HCT116 (cell line): ENCODE measurements around the gene GRK5. TPM values are rescaled to one million over a fixed set of nuclear protein-coding genes. Genes with fewer than 3 reads are reported as not detected.

ENCODE experiments used
- ATAC-seq: fragments of 200-7000 bp; cut with Tn5 transposase; 2 replicates; pipeline ENCODE4 v1.9.1; 2020; ENCODE audit warnings: mild to moderate bottlenecking, moderate library complexity
- BruUV-seq: library from RNA; stranded (reverse); fragments of 400-500 nt; replicated peaks from 2 replicates; lab custom pipeline; 2021; lab: Mats Ljungman, UMichigan
- CTCF ChIA-PET: fragments of 300-600 bp; sonication (Branson Sonifier 250); formaldehyde crosslinking; loops from one replicate; lab custom pipeline; 2021; ENCODE audit warnings: antibody characterized with exemption; lab: Charles Lee
- POLR2A ChIA-PET: fragments of 300-600, 350-600 bp; sonication (Branson Sonifier 250); formaldehyde crosslinking; loops from one replicate; lab custom pipeline; 2021; ENCODE audit warnings: antibody characterized with exemption; lab: Charles Lee
- RAD21 ChIA-PET, 2 experiments: fragments of 300-600 bp; sonication (Branson Sonifier 250); formaldehyde crosslinking; loops; one replicate each; lab custom pipeline; 2023; ENCODE audit warnings: low total read pairs in 2 of 2; ENCODE audit not compliant: uncharacterized antibody in 2 of 2, unreplicated experiment in 2 of 2, low non-redundant PET in 1 of 2; lab: Charles Lee
- DNase-seq: peaks from one replicate; pipeline ENCODE4 v3.0.0-alpha.2; 2010; ENCODE audit warnings: low read depth, low spot score
- H2AFZ ChIP-seq: fragments of 200-600 bp; shearing (Covaris generic), sonication (generic); 2 replicates; pipeline ENCODE4 v1.6.1; 2017; ENCODE audit warnings: low read depth, mixed run types, mixed read lengths, antibody characterized with exemption, low read length; ENCODE audit not compliant: poor library complexity, severe bottlenecking
- H3K27ac ChIP-seq: 2 replicates; pipeline ENCODE4 v1.5.1; 2012; ENCODE audit warnings: low read depth, low read length
- H3K27me3 ChIP-seq: fragments of 200-600 bp; sonication (generic); 2 replicates; pipeline ENCODE4 v1.6.1; 2016; ENCODE audit warnings: mixed run types, low read length, mixed read lengths; ENCODE audit not compliant: insufficient read depth
- H3K36me3 ChIP-seq, 2 experiments: fragments of 200-500 bp in 1 of 2; fragments of 200-600 bp in 1 of 2; sonication (Bioruptor generic) in 1 of 2; sonication (generic) in 1 of 2; 2 replicates each; pipeline versions ENCODE4 v1.5.1 to v1.6.1; 2014 to 2016; ENCODE audit warnings: low read length in 2 of 2, inconsistent platforms in 1 of 2, mixed read lengths in 1 of 2, mixed run types in 1 of 2; ENCODE audit not compliant: insufficient read depth in 2 of 2, control insufficient read depth in 1 of 2
- H3K4me1 ChIP-seq, 2 experiments: fragments of 200-600 bp in 1 of 2; sonication (generic) in 1 of 2; 2 replicates each; pipeline versions ENCODE4 v1.5.1 to v1.6.1; 2012 to 2017; ENCODE audit warnings: low read length in 2 of 2, inconsistent platforms in 1 of 2, mild to moderate bottlenecking in 1 of 2, mixed read lengths in 1 of 2, mixed run types in 1 of 2, moderate library complexity in 1 of 2; ENCODE audit not compliant: insufficient read depth in 2 of 2, control insufficient read depth in 1 of 2
- H3K4me2 ChIP-seq: fragments of 200-600 bp; sonication (generic); 2 replicates; pipeline ENCODE4 v1.6.1; 2017; ENCODE audit warnings: mixed run types, low read length, mixed read lengths
- H3K4me3 ChIP-seq, 2 experiments: fragments of 200-600 bp in 1 of 2; sonication (generic) in 1 of 2; replicated peaks in 1 of 2; 2 replicates each; pipeline ENCODE4 v1.5.1; 2011 to 2016; ENCODE audit warnings: low read length in 2 of 2, control low read depth in 1 of 2, low read depth in 1 of 2, mild to moderate bottlenecking in 1 of 2, mixed read lengths in 1 of 2, mixed run types in 1 of 2
- H3K79me2 ChIP-seq: fragments of 200-600 bp; sonication (generic); 2 replicates; pipeline ENCODE4 v1.6.1; 2017; ENCODE audit warnings: mild to moderate bottlenecking, mixed run types, low read length, moderate library complexity, mixed read lengths; ENCODE audit not compliant: insufficient read depth
- H3K9ac ChIP-seq: fragments of 200-600 bp; sonication (generic); 2 replicates; pipeline ENCODE4 v1.6.1; 2016; ENCODE audit warnings: low read length, mixed read lengths
- H3K9me2 ChIP-seq: fragments of 200-600 bp; sonication (generic), shearing (Covaris generic); 2 replicates; pipeline ENCODE4 v1.6.1; 2017; ENCODE audit warnings: mixed run types, mild to moderate bottlenecking, moderate library complexity; ENCODE audit not compliant: insufficient read depth
- H3K9me3 ChIP-seq, 2 experiments: fragments of 200-500 bp in 1 of 2; fragments of 200-600 bp in 1 of 2; sonication (Bioruptor generic) in 1 of 2; sonication (generic) in 1 of 2; 2 replicates each; pipeline ENCODE4 v1.6.1; 2014 to 2017; ENCODE audit warnings: low read length in 2 of 2, mixed read lengths in 2 of 2, inconsistent platforms in 1 of 2, low read depth in 1 of 2, mild to moderate bottlenecking in 1 of 2, mixed run types in 1 of 2, moderate library complexity in 1 of 2; ENCODE audit not compliant: control insufficient read depth in 1 of 2, insufficient read depth in 1 of 2
- H4K20me1 ChIP-seq: fragments of 200-600 bp; sonication (generic), shearing (Covaris generic); 2 replicates; pipeline ENCODE4 v1.6.1; 2017; ENCODE audit warnings: mixed run types, mild to moderate bottlenecking, moderate library complexity; ENCODE audit not compliant: insufficient read depth
- CEBPB ChIP-seq: IDR thresholded peaks from 2 replicates; pipeline ENCODE4 v1.6.1; 2012; ENCODE audit warnings: low read depth
- EGR1 ChIP-seq: IDR thresholded peaks from 2 replicates; pipeline ENCODE4 v1.6.1; 2012; ENCODE audit warnings: low read depth
- ELF1 ChIP-seq: IDR thresholded peaks from 2 replicates; pipeline ENCODE4 v1.6.1; 2012; ENCODE audit warnings: low read depth, borderline replicate concordance
- FOSL1 ChIP-seq: IDR thresholded peaks from 2 replicates; pipeline ENCODE4 v1.6.1; 2012; ENCODE audit warnings: low read depth
- POLR2A ChIP-seq: IDR thresholded peaks from 2 replicates; pipeline ENCODE4 v1.7.0; 2011; ENCODE audit warnings: borderline replicate concordance; ENCODE audit not compliant: insufficient read depth, insufficient read length; ENCODE audit errors: extremely low read depth
- SIN3A ChIP-seq: IDR thresholded peaks from 2 replicates; pipeline ENCODE4 v1.6.1; 2012; ENCODE audit warnings: low read depth
- SRF ChIP-seq: IDR thresholded peaks from 2 replicates; pipeline ENCODE4 v1.6.1; 2012; ENCODE audit warnings: low read depth
- YY1 ChIP-seq: IDR thresholded peaks from 2 replicates; pipeline ENCODE4 v1.6.1; 2011; ENCODE audit warnings: low read length, low read depth, moderate library complexity, mild to moderate bottlenecking; ENCODE audit not compliant: insufficient replicate concordance; ENCODE audit errors: extremely low read depth
- ZNF274 ChIP-seq: fragments of 200-500 bp; sonication (Bioruptor generic); IDR thresholded peaks from 2 replicates; pipeline ENCODE4 v1.6.1; 2014; ENCODE audit warnings: mild to moderate bottlenecking, low read depth, low read length, inconsistent platforms
- intact Hi-C: fragments of 100-400 bp; cut with micrococcal nuclease; formaldehyde crosslinking; loops from 2 replicates; pipeline ENCODE4 v1.10.0; 2022
- total RNA-seq: library from RNA; stranded (reverse); gene quantifications from one replicate; pipeline ENCODE4 v1.2.1, GENCODE V29; 2021; ENCODE audit not compliant: unreplicated experiment
- TF ChIP-seq, protein P1 (sequence below): IDR thresholded peaks from 2 replicates; pipeline ENCODE4 v1.6.1; 2012; ENCODE audit warnings: low read depth

Gene GRK5
- total RNA-seq, 1 experiment from 2014 or later: 7.3 TPM

DNA sequence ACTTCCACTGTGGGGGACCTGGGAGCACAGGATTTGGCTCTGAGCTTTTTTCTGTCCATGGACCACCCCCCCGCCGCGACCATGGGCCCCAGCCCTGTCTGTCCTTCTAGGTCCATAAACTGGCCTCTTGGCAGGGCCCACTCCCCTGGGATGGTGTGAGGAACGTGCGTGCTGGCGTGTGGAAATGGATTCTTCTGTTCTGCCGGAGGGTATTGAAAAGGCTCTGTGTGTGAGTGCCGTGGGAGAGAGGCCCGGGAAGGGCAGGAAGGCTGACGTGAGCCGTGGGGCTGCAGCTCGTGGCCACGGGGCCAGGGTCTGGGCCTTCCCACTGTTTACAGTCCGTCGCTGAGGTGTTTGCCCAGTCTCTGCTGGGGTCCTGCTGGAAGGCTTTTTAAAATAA lies 123.7 kb downstream of the GRK5 start (continued):
- TF ChIP-seq, protein P1, sequence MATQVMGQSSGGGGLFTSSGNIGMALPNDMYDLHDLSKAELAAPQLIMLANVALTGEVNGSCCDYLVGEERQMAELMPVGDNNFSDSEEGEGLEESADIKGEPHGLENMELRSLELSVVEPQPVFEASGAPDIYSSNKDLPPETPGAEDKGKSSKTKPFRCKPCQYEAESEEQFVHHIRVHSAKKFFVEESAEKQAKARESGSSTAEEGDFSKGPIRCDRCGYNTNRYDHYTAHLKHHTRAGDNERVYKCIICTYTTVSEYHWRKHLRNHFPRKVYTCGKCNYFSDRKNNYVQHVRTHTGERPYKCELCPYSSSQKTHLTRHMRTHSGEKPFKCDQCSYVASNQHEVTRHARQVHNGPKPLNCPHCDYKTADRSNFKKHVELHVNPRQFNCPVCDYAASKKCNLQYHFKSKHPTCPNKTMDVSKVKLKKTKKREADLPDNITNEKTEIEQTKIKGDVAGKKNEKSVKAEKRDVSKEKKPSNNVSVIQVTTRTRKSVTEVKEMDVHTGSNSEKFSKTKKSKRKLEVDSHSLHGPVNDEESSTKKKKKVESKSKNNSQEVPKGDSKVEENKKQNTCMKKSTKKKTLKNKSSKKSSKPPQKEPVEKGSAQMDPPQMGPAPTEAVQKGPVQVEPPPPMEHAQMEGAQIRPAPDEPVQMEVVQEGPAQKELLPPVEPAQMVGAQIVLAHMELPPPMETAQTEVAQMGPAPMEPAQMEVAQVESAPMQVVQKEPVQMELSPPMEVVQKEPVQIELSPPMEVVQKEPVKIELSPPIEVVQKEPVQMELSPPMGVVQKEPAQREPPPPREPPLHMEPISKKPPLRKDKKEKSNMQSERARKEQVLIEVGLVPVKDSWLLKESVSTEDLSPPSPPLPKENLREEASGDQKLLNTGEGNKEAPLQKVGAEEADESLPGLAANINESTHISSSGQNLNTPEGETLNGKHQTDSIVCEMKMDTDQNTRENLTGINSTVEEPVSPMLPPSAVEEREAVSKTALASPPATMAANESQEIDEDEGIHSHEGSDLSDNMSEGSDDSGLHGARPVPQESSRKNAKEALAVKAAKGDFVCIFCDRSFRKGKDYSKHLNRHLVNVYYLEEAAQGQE: no peak
- TF ChIP-seq SRF: no peak
- no peak for TF ChIP-seq SIN3A
- no peak for TF ChIP-seq YY1
- no peak for TF ChIP-seq ZNF274
- TF ChIP-seq FOSL1: no peak
- no peak for TF ChIP-seq CEBPB

DNA sequence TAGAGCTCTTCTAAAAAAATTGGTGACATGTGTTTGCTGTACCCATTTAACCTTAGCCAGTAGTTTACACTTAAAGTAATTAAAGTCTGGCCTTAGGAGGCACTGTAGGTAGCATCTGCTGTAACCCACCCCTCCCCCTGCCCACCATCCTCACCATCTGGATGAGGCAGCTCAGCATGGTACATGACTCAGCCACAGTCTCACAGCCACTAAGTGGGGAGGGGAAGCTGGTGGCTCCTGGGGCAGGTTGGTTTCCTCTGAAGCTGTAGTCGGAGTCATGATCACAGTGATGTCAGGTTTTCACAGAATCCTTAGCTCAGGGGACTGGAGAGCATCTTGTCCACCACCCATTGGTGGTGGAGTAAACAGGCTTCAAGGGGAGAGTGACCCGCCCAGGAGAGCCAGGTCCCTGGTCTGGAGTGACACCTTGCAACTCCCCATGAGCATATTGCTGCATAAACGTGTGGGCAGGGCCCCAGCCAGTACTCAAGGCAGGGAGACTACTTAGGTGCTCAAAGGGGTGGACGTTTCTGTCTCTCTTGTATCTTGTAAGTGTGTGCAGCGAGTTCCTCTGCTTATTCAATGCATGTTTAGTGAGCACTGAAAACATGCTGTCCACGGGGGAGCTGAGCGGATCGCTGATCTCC lies 125.9 kb downstream of the GRK5 start:
- ChIA-PET RAD21 (no interaction called here), CTCF (interaction anchor here (1.6 kb wide), 1 partner anchor 14 kb away, joined by 6 read pairs; no protein-coding TSS in a partner anchor)

More for the DNA sequence above, 125.9 kb downstream of the GRK5 start:
- H3K4me2 ChIP-seq: peak overlapping the region; percentile 26; the same call in 1 of the 2 replicates
- no peaks in the 10 kb centered on the region for H3K79me2 ChIP-seq
- H3K9ac ChIP-seq: no peak overlapping the region
- no TSS peak for BruUV-seq
- H3K27ac ChIP-seq: no peak overlapping the region
- intact Hi-C loops: no loop called here
- H3K4me3 ChIP-seq: no peak overlapping the region
- ATAC-seq: peak; percentile 48; the same call in 1 of the 2 replicates
- H3K9me2 ChIP-seq: no peaks in the 10 kb centered on the region
- no peaks in the 10 kb centered on the region for H3K27me3 ChIP-seq
- no peak overlapping the region for H2AFZ ChIP-seq
- no peaks in the 10 kb centered on the region for H3K9me3 ChIP-seq
- peaks cover 4 to 18% of the 10 kb centered on the region in 2 experiments; a peak in 3 of 4 replicates for H3K4me1 ChIP-seq
- H3K36me3 ChIP-seq: no peaks in the 10 kb centered on the region
- no peak for DNase-seq
- POLR2A ChIA-PET: interaction anchor here (1.8 kb wide), 1 partner anchor 16 kb away, joined by 6 read pairs; no protein-coding TSS in a partner anchor
- TF ChIP-seq EGR1 (no peak), FOSL1 (no peak), POLR2A (no peak), ELF1 (no peak)
- no peaks in the 10 kb centered on the region for H4K20me1 ChIP-seq
